Neural cell (in vitro differentiated cells): ENCODE measurements around the gene CENPO. TPM values are rescaled to one million over a fixed set of nuclear protein-coding genes. Genes with fewer than 3 reads are reported as not detected.

Source experiments
- H2AFZ ChIP-seq: fragments of 200-600, 300-800 bp; sonication (generic), shearing (Covaris generic); 2 replicates; pipeline ENCODE4 v1.6.0; 2014; ENCODE audit warnings: low read depth, mild to moderate bottlenecking, antibody characterized with exemption, low read length, moderate library complexity
- H3F3A ChIP-seq: fragments of 200-600 bp; shearing (Covaris generic); 2 replicates; pipeline ENCODE4 v1.6.1; 2016; ENCODE audit warnings: mild to moderate bottlenecking, moderate library complexity, mixed read lengths, antibody characterized with exemption, low read length; ENCODE audit not compliant: insufficient read depth, poor library complexity, severe bottlenecking
- H3K27ac ChIP-seq: fragments of 200-600, 300-800 bp; sonication (generic), shearing (Covaris generic); 2 replicates; pipeline ENCODE4 v1.5.1; 2014; ENCODE audit warnings: mild to moderate bottlenecking, low read length, moderate library complexity
- H3K27me3 ChIP-seq: fragments of 300-800, 200-600 bp; sonication (generic), shearing (Covaris generic); 2 replicates; pipeline ENCODE4 v1.6.0; 2014; ENCODE audit warnings: mild to moderate bottlenecking, low read depth, low read length, moderate library complexity; ENCODE audit not compliant: insufficient read depth
- H3K36me3 ChIP-seq: fragments of 300-800, 200-600 bp; sonication (generic), shearing (Covaris generic); 2 replicates; pipeline ENCODE4 v1.5.1; 2014; ENCODE audit warnings: mild to moderate bottlenecking, antibody characterized with exemption, low read length, moderate library complexity; ENCODE audit not compliant: insufficient read depth
- H3K4me2 ChIP-seq: fragments of 300-800, 200-600 bp; sonication (generic), shearing (Covaris generic); 2 replicates; pipeline ENCODE4 v1.6.0; 2014; ENCODE audit warnings: mild to moderate bottlenecking, low read length
- H3K4me3 ChIP-seq: fragments of 300-800, 200-600 bp; sonication (generic), shearing (Covaris generic); 2 replicates; pipeline ENCODE4 v1.5.1; 2014; ENCODE audit warnings: mild to moderate bottlenecking, low read length, moderate library complexity
- H3K79me2 ChIP-seq: fragments of 200-600 bp; shearing (Covaris generic); replicated peaks from 2 replicates; pipeline ENCODE4 v1.6.0; 2014; ENCODE audit warnings: mild to moderate bottlenecking, low read length, moderate library complexity; ENCODE audit not compliant: insufficient read depth
- H3K9ac ChIP-seq: fragments of 300-800, 200-600 bp; sonication (generic), shearing (Covaris generic); 2 replicates; pipeline ENCODE4 v1.6.1; 2016; ENCODE audit warnings: mild to moderate bottlenecking, low read length, mixed read lengths
- H3K9me2 ChIP-seq: fragments of 200-600 bp; shearing (Covaris generic); 2 replicates; pipeline ENCODE4 v1.6.1; 2016; ENCODE audit warnings: mild to moderate bottlenecking, low read length, mixed read lengths; ENCODE audit not compliant: insufficient read depth
- H3K9me3 ChIP-seq: fragments of 200-600, 300-800 bp; sonication (generic), shearing (Covaris generic); 2 replicates; pipeline ENCODE4 v1.6.1; 2016; ENCODE audit warnings: mild to moderate bottlenecking, mixed run types, low read length, moderate library complexity, mixed read lengths
- H4K20me1 ChIP-seq: fragments of 200-600 bp; shearing (Covaris generic); 2 replicates; pipeline ENCODE4 v1.6.1; 2016; ENCODE audit warnings: mild to moderate bottlenecking, mixed run types; ENCODE audit not compliant: insufficient read depth
- EP300 ChIP-seq: fragments of 450-650 bp; conservative IDR thresholded peaks from 2 replicates; pipeline ENCODE4 v1.6.1; 2014; ENCODE audit warnings: antibody characterized with exemption, mild to moderate bottlenecking, moderate library complexity; ENCODE audit not compliant: poor library complexity, severe bottlenecking
- EZH2 ChIP-seq: fragments of 200-600, 300-800 bp; shearing (Covaris generic), sonication (generic); IDR thresholded peaks from 2 replicates; pipeline ENCODE4 v1.6.1; 2014; ENCODE audit warnings: antibody characterized with exemption, low read length, borderline replicate concordance, mild to moderate bottlenecking; ENCODE audit not compliant: insufficient read depth, poor library complexity, severe bottlenecking
- MXI1 ChIP-seq: fragments of 450-650 bp; conservative IDR thresholded peaks from 2 replicates; pipeline ENCODE4 v1.6.1; 2014; ENCODE audit warnings: antibody characterized with exemption, mild to moderate bottlenecking; ENCODE audit not compliant: poor library complexity, severe bottlenecking
- POLR2AphosphoS5 ChIP-seq: IDR thresholded peaks from 2 replicates; pipeline ENCODE4 v1.6.1; 2012
- RAD21 ChIP-seq: fragments of 450-650 bp; conservative IDR thresholded peaks from 2 replicates; pipeline ENCODE4 v1.6.1; 2014; ENCODE audit warnings: antibody characterized with exemption, mild to moderate bottlenecking, moderate library complexity
- SMC3 ChIP-seq: fragments of 450-650 bp; conservative IDR thresholded peaks from 2 replicates; pipeline ENCODE4 v1.6.1; 2014; ENCODE audit warnings: antibody characterized with exemption, mild to moderate bottlenecking, moderate library complexity; ENCODE audit not compliant: poor library complexity
- TAF1 ChIP-seq: IDR thresholded peaks from 2 replicates; pipeline ENCODE4 v1.6.1; 2012; ENCODE audit warnings: low read depth
- polyA plus RNA-seq: library from polyadenylated mRNA; depleted of rRNA; stranded (reverse); fragments of >200 nt; gene quantifications from 2 replicates; pipeline ENCODE4 v1.2.3, GENCODE V29; 2014
- TF ChIP-seq, protein P1 (sequence below): IDR thresholded peaks from 2 replicates; pipeline ENCODE4 v1.6.1; 2012; ENCODE audit warnings: borderline replicate concordance
- TF ChIP-seq, protein P2 (sequence below): fragments of 450-650 bp; IDR thresholded peaks from 2 replicates; pipeline ENCODE4 v1.5.1; 2014; ENCODE audit warnings: antibody characterized with exemption, mild to moderate bottlenecking, moderate library complexity; ENCODE audit not compliant: poor library complexity, severe bottlenecking

CENPO gene
- polyA plus RNA-seq, 1 donor from 2014 or later = 4.4 TPM

DNA sequence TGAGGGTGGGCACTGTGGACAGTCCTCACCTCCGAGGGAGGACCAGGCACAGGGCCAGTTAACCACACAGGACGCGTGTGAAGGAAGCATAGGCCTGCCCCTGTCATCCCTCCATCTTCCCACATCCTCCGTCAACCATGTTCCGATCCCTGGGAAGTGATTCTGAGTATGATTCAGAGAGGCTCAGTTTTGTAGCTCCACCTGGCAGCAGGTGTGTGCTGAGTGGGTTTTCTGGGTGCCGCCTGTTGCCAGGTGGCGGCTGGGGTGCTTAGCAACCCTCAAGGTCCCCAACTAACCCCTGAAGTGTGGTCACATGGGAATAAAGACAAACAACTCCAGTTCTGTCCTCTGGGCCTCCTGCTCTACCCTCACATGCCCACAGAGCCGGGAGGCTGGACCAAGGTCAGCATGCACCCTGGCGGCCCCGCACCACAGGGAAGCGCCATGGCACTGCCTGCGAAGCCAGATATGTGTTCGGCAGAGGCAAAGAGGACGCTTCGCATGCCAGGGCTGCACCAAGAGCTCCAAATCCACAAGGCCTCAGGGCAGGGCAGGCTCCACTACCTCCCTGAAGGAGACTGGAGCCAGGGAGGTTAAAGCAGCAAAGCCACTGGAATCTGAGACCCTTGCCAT, 66.9 kb downstream of the CENPO start:
- no peak overlapping the region for H3K4me3 ChIP-seq
- H2AFZ ChIP-seq = no peak overlapping the region
- no peaks in the 10 kb centered on the region for H3K36me3 ChIP-seq
- no peaks in the 10 kb centered on the region for H3K27me3 ChIP-seq
- H3K27ac ChIP-seq = no peak overlapping the region
- H3F3A ChIP-seq = no peaks in the 10 kb centered on the region
- no peak overlapping the region for H3K9ac ChIP-seq
- no peak for TF ChIP-seq POLR2AphosphoS5
- no peak for TF ChIP-seq MXI1
- no peak for TF ChIP-seq SMC3
- no peak for TF ChIP-seq RAD21
- TF ChIP-seq, protein P1, sequence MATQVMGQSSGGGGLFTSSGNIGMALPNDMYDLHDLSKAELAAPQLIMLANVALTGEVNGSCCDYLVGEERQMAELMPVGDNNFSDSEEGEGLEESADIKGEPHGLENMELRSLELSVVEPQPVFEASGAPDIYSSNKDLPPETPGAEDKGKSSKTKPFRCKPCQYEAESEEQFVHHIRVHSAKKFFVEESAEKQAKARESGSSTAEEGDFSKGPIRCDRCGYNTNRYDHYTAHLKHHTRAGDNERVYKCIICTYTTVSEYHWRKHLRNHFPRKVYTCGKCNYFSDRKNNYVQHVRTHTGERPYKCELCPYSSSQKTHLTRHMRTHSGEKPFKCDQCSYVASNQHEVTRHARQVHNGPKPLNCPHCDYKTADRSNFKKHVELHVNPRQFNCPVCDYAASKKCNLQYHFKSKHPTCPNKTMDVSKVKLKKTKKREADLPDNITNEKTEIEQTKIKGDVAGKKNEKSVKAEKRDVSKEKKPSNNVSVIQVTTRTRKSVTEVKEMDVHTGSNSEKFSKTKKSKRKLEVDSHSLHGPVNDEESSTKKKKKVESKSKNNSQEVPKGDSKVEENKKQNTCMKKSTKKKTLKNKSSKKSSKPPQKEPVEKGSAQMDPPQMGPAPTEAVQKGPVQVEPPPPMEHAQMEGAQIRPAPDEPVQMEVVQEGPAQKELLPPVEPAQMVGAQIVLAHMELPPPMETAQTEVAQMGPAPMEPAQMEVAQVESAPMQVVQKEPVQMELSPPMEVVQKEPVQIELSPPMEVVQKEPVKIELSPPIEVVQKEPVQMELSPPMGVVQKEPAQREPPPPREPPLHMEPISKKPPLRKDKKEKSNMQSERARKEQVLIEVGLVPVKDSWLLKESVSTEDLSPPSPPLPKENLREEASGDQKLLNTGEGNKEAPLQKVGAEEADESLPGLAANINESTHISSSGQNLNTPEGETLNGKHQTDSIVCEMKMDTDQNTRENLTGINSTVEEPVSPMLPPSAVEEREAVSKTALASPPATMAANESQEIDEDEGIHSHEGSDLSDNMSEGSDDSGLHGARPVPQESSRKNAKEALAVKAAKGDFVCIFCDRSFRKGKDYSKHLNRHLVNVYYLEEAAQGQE = no peak
- TF ChIP-seq TAF1 = no peak
- no peak for TF ChIP-seq EP300
- TF ChIP-seq, protein P2, sequence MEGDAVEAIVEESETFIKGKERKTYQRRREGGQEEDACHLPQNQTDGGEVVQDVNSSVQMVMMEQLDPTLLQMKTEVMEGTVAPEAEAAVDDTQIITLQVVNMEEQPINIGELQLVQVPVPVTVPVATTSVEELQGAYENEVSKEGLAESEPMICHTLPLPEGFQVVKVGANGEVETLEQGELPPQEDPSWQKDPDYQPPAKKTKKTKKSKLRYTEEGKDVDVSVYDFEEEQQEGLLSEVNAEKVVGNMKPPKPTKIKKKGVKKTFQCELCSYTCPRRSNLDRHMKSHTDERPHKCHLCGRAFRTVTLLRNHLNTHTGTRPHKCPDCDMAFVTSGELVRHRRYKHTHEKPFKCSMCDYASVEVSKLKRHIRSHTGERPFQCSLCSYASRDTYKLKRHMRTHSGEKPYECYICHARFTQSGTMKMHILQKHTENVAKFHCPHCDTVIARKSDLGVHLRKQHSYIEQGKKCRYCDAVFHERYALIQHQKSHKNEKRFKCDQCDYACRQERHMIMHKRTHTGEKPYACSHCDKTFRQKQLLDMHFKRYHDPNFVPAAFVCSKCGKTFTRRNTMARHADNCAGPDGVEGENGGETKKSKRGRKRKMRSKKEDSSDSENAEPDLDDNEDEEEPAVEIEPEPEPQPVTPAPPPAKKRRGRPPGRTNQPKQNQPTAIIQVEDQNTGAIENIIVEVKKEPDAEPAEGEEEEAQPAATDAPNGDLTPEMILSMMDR = no peak
- no peak for TF ChIP-seq EZH2
- H4K20me1 ChIP-seq = no peaks in the 10 kb centered on the region
- no peaks in the 10 kb centered on the region for H3K79me2 ChIP-seq
- H3K4me2 ChIP-seq = no peak overlapping the region
- no peaks in the 10 kb centered on the region for H3K9me2 ChIP-seq
- no peaks in the 10 kb centered on the region for H3K9me3 ChIP-seq

DNA sequence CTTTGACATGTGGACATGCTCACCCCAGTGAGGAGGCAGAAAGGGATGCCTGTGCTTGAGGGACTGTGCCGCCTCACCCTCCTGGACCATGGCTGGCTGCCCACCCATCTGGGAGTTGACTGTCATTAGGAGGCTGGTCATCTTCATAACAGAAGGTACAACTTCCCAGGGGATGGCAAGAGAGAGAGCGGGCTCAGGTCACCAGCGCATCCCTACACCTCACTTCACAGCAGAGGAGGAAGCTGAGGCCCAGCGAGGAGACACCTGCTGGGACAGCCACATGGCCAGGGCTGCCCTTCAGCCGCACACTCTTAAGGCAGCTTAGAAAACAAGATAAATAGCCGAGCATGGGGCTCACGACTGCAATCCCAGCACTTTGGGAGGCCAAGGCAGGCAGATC, 67.4 kb downstream of the CENPO start:
- no peaks in the 10 kb centered on the region for H3K9me2 ChIP-seq
- H2AFZ ChIP-seq = no peak overlapping the region
- no peaks in the 10 kb centered on the region for H3K9me3 ChIP-seq

More for the DNA sequence above, 67.4 kb downstream of the CENPO start:
- TF ChIP-seq TAF1 (no peak), EP300 (no peak), POLR2AphosphoS5 (no peak), EZH2 (no peak), RAD21 (no peak), SMC3 (no peak), MXI1 (no peak)
- TF ChIP-seq, protein P1 = no peak
- TF ChIP-seq, protein P2 = no peak
- H3F3A ChIP-seq = no peaks in the 10 kb centered on the region
- no peak overlapping the region for H3K4me2 ChIP-seq
- H3K27me3 ChIP-seq = no peaks in the 10 kb centered on the region
- no peak overlapping the region for H3K4me3 ChIP-seq
- no peaks in the 10 kb centered on the region for H4K20me1 ChIP-seq
- H3K79me2 ChIP-seq = no peaks in the 10 kb centered on the region
- no peak overlapping the region for H3K27ac ChIP-seq
- no peaks in the 10 kb centered on the region for H3K36me3 ChIP-seq
- H3K9ac ChIP-seq = no peak overlapping the region
